Testis (tissue), 3 donors: ENCODE measurements around the gene RIOK3. TPM values are rescaled to one million over a fixed set of nuclear protein-coding genes. Genes with fewer than 3 reads are reported as not detected.
"Not testable (repeated sequence)": the region's sequence is repeated elsewhere in the genome, so short reads cannot be mapped to it uniquely, and the experiment has no call there.

Experiments used
- DNase-seq: peaks from one replicate; pipeline ENCODE4 v3.0.0-alpha.2; 2019
- H3K27ac ChIP-seq, 2 donors: fragments of 200-600 bp; sonication (generic); one replicate each; pipeline ENCODE4 v1.5.1; 2019
- H3K27me3 ChIP-seq: fragments of 200-600 bp; sonication (generic); one replicate; pipeline ENCODE4 v1.5.1; 2019
- H3K36me3 ChIP-seq: fragments of 200-600 bp; sonication (generic); one replicate; pipeline ENCODE4 v1.5.1; 2017; ENCODE audit warnings: low read depth; ENCODE audit errors: missing control alignments
- H3K4me1 ChIP-seq: fragments of 200-600 bp; sonication (generic); one replicate; pipeline ENCODE4 v1.5.1; 2019
- H3K4me3 ChIP-seq, 2 donors: fragments of 200-600 bp; sonication (generic); one replicate each; pipeline ENCODE4 v1.5.1; 2017 to 2019
- H3K9me3 ChIP-seq: fragments of 200-600 bp; sonication (generic); one replicate; pipeline ENCODE4 v1.5.1; 2017
- CTCF ChIP-seq, 3 experiments: fragments of 450-650 bp in 2 of 3; fragments of 200-600 bp in 1 of 3; sonication (generic) in 1 of 3; IDR thresholded peaks; one replicate each; pipeline ENCODE4 v1.5.1; 2016 to 2019; ENCODE audit warnings: antibody characterized with exemption in 3 of 3, mild to moderate bottlenecking in 2 of 3, moderate library complexity in 1 of 3
- POLR2A ChIP-seq: fragments of 450-650 bp; IDR thresholded peaks from one replicate; pipeline ENCODE4 v1.6.1; 2017; ENCODE audit warnings: antibody characterized with exemption, mild to moderate bottlenecking, moderate library complexity
- WGBS, 2 donors: methylation state at CpG; one replicate each; pipeline ENCODE4 v1.1.5; 2018; 5-methylcytosine and 5-hydroxymethylcytosine counted together
- intact Hi-C: fragments of 100-400 bp; cut with DNase I; formaldehyde crosslinking; loops from one replicate; pipeline ENCODE4 v1.15.1; 2023; ENCODE audit warnings: low total_unique reads
- polyA plus RNA-seq: library from polyadenylated mRNA; stranded (reverse); fragments of 350-450 nt; fragmentation: Illumina TruSeq; extraction: RNeasy Lipid Tissue Mini Kit (QIAGEN cat#74804); gene quantifications from one replicate; pipeline ENCODE4 v1.2.3, GENCODE V29; 2014; ENCODE audit warnings: low read depth, low replicate concordance; ENCODE audit not compliant: insufficient read depth
- total RNA-seq, 2 donors: library from RNA; depleted of rRNA; stranded (reverse); fragments of >200 nt; gene quantifications; one replicate each; pipeline ENCODE4 v1.2.3, GENCODE V29; 2016

Gene RIOK3
- total and polyA plus RNA-seq, 3 donors from 2014 or later = 41.7 to 76.8 (median 68.7) TPM

- no peak overlapping the region for H3K4me3 ChIP-seq
- H3K4me1 ChIP-seq = peaks cover 15% of the 10 kb centered on the region
- DNase-seq = no peak
- TF ChIP-seq CTCF (IDR thresholded peaks at IDR 0.05) = no peak
- TF ChIP-seq POLR2A = no peak
- H3K27me3 ChIP-seq = no peaks in the 10 kb centered on the region
- WGBS, 2 donors = 64% methylated on average over 3 of the region's 3 CpGs
- H3K36me3 ChIP-seq = no peaks in the 10 kb centered on the region
- H3K9me3 ChIP-seq = no peaks in the 10 kb centered on the region
- intact Hi-C loops = loop anchor here (5.0 kb wide), 1 partner anchor 83 kb away; the partner anchor contains the start of gene NPC1
- H3K27ac ChIP-seq = no peak overlapping the region
Observed at GRCh38 chr18:23504720-23505119, 51.6 kb downstream of the RIOK3 start.

- no peak for TF ChIP-seq CTCF (IDR thresholded peaks at IDR 0.05)
- TF ChIP-seq POLR2A = no peak
- no peaks in the 10 kb centered on the region for H3K36me3 ChIP-seq
- no peak overlapping the region for H3K27ac ChIP-seq
- DNase-seq = no peak
- no peaks in the 10 kb centered on the region for H3K27me3 ChIP-seq
- intact Hi-C loops = no loop called here
- no peak overlapping the region for H3K4me3 ChIP-seq
- 81 to 91% methylated on average over 6 of the region's 6 CpGs for WGBS, 2 donors
- H3K4me1 ChIP-seq = peaks cover 15% of the 10 kb centered on the region
- H3K9me3 ChIP-seq = no peaks in the 10 kb centered on the region
Observed at GRCh38 chr18:23506393-23506792, 53.3 kb downstream of the RIOK3 start.

GRCh38 chr18:23510923-23511322 lies 57.8 kb downstream of the RIOK3 start:
- DNase-seq, intact Hi-C loops: not testable (repeated sequence)
- 88 to 89% methylated on average over 2 of the region's 2 CpGs for WGBS, 2 donors

GRCh38 chr18:23512216-23512615 lies 59.1 kb downstream of the RIOK3 start:
- H3K4me3 ChIP-seq, DNase-seq, H3K27me3 ChIP-seq, intact Hi-C loops, H3K9me3 ChIP-seq, H3K36me3 ChIP-seq, H3K4me1 ChIP-seq: not testable (repeated sequence)
- 74 to 84% methylated on average over 7 of the region's 7 CpGs for WGBS, 2 donors
- H3K27ac ChIP-seq = peak overlapping the region in 1 of 2 donors; percentile 50

More at GRCh38 chr18:23510923-23511322, 57.8 kb downstream of the RIOK3 start:
- H3K9me3 ChIP-seq, H3K4me1 ChIP-seq, H3K27me3 ChIP-seq, H3K36me3 ChIP-seq, H3K27ac ChIP-seq, H3K4me3 ChIP-seq: not testable (repeated sequence)

GRCh38 chr18:23512641-23513040 lies 59.6 kb downstream of the RIOK3 start:
- no peak for TF ChIP-seq CTCF (IDR thresholded peaks at IDR 0.05)
- TF ChIP-seq POLR2A = no peak
- H3K4me3 ChIP-seq = no peak overlapping the region
- H3K36me3 ChIP-seq = no peaks in the 10 kb centered on the region
- 93 to 100% methylated on average over 1 of the region's 1 CpG for WGBS, 2 donors
- DNase-seq = no peak
- no peaks in the 10 kb centered on the region for H3K4me1 ChIP-seq
- intact Hi-C loops = no loop called here
- no peaks in the 10 kb centered on the region for H3K27me3 ChIP-seq
- peak overlapping the region in 1 of 2 donors; percentile 50 for H3K27ac ChIP-seq
- H3K9me3 ChIP-seq = no peaks in the 10 kb centered on the region

- H3K27ac ChIP-seq = no peak overlapping the region
- H3K9me3 ChIP-seq = no peaks in the 10 kb centered on the region
- no peak overlapping the region for H3K4me3 ChIP-seq
- no peaks in the 10 kb centered on the region for H3K4me1 ChIP-seq
- WGBS, 2 donors = 57 to 61% methylated on average over 17 of the region's 17 CpGs
- intact Hi-C loops = no loop called here
- TF ChIP-seq POLR2A (no peak), CTCF (IDR thresholded peaks at IDR 0.05) (peak; percentile 55 to 79 (median 78))
- DNase-seq = peak; percentile 88
- no peaks in the 10 kb centered on the region for H3K27me3 ChIP-seq
- H3K36me3 ChIP-seq = no peaks in the 10 kb centered on the region
Observed at GRCh38 chr18:23515911-23516546, 62.9 kb downstream of the RIOK3 start.
